ENCODE measurements around the gene MTRF1.

- TF ChIP-seq POLR2A (IDR thresholded peaks at IDR 0.05) (no peak), POLR2AphosphoS5 (IDR thresholded peaks at IDR 0.05) (no peak)
These were observed 27.9 kb upstream of the MTRF1 start for GRCh38 chr13:41291246-41291645.

Data from prostate gland (tissue), 1 donor.